WERI-Rb-1 (cell line): Measurements from ENCODE around the gene IRS2.

ENCODE experiments used
- DNase-seq: peaks from one replicate; pipeline ENCODE4 v3.0.0-alpha.2; 2020
- H3K27ac ChIP-seq: fragments of 250-450 bp; sonication (Bioruptor Pico); 2 replicates; pipeline ENCODE4 v1.5.1; 2020; ENCODE audit warnings: mild to moderate bottlenecking, moderate library complexity
- H3K27me3 ChIP-seq: fragments of 250-450 bp; sonication (Bioruptor Pico); 2 replicates; pipeline ENCODE4 v1.5.1; 2021; ENCODE audit warnings: mild to moderate bottlenecking, low read depth, moderate library complexity; ENCODE audit not compliant: insufficient read depth, severe bottlenecking
- H3K36me3 ChIP-seq: fragments of 250-450 bp; sonication (Bioruptor Pico); 2 replicates; pipeline ENCODE4 v1.5.1; 2020; ENCODE audit warnings: mild to moderate bottlenecking, moderate library complexity
- H3K4me3 ChIP-seq: 2 replicates; pipeline ENCODE4 v1.5.1; 2011; ENCODE audit warnings: low read depth, mild to moderate bottlenecking, control low read depth, low read length
- H3K9me3 ChIP-seq: fragments of 250-450 bp; sonication (Bioruptor Pico); 2 replicates; pipeline ENCODE4 v1.5.1; 2021; ENCODE audit warnings: mild to moderate bottlenecking, moderate library complexity; ENCODE audit not compliant: severe bottlenecking
- TF ChIP-seq, protein P1 (sequence below): IDR thresholded peaks from 2 replicates; pipeline ENCODE4 v1.5.1; 2011; ENCODE audit warnings: low read depth, mild to moderate bottlenecking, control low read depth, inconsistent platforms, low read length

IRS2 gene

DNA sequence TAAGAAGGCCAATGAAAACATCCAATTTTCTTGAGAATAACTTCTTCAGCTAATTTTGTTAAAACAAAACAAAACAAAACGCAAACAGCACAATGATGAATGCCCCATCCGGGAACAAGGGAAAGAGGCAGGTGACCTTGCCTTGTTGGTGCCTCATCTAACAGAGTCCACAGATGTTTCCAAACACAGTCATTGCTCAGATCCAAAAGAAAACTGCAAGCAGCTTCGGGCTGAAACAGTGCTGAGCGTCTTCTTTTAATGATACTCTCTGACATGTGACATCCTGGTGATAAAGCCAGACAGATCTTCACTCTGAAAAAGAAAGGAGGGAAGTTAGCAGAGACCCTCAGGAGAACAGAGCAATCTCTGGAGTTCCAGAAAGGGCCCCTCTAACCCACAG, 30.4 kb downstream of the IRS2 start:
- Histone ChIP-seq H3K27me3 (no peaks in the 10 kb centered on the region), H3K9me3 (no peaks in the 10 kb centered on the region), H3K36me3 (peaks cover 25% of the 10 kb centered on the region), H3K4me3 (no peak overlapping the region), H3K27ac (no peak overlapping the region)
- TF ChIP-seq, protein P1, sequence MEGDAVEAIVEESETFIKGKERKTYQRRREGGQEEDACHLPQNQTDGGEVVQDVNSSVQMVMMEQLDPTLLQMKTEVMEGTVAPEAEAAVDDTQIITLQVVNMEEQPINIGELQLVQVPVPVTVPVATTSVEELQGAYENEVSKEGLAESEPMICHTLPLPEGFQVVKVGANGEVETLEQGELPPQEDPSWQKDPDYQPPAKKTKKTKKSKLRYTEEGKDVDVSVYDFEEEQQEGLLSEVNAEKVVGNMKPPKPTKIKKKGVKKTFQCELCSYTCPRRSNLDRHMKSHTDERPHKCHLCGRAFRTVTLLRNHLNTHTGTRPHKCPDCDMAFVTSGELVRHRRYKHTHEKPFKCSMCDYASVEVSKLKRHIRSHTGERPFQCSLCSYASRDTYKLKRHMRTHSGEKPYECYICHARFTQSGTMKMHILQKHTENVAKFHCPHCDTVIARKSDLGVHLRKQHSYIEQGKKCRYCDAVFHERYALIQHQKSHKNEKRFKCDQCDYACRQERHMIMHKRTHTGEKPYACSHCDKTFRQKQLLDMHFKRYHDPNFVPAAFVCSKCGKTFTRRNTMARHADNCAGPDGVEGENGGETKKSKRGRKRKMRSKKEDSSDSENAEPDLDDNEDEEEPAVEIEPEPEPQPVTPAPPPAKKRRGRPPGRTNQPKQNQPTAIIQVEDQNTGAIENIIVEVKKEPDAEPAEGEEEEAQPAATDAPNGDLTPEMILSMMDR, result no peak
- no peak for DNase-seq

DNA sequence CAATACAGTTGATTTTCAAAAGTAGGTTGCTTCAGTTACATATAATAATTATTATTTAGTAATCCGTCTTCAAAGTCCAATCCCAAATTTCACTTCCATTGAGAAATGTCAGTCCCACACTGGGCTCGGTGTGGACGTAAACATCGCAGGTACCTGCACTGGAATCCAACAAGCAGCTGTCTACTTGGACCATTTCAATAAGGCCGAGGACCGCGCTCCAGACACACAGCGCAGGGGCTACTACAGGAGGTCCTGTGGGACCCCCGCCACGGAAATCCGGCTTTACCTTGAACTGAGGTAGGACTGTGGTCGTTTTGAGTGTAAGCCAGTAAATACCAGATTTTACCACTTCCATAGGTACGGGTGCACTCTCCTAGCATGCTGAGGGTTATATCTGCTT, 30.8 kb downstream of the IRS2 start:
- H3K4me3 ChIP-seq, result no peak overlapping the region

DNA sequence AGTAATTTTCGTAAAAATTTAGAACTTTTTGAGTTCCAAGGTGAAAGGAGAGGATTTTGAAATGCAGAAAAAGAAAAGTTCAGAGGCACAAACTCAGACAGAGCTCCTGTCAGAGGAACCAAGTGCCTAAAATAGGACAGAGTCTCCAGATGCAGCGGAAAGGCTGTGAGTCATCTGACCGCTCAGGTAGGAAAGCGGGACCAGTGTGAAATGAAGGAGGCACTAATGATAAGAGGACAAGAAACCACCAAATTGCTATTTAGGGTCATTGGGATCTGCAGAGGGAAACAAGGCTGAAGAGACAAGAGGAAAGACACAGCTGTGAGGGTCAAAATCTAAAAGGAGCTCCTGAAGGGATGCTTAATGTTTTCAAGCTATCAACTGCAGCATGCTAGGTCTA, 34.9 kb downstream of the IRS2 start:
- TF ChIP-seq, protein P1, result no peak
- no peak overlapping the region for H3K27ac ChIP-seq
- H3K27me3 ChIP-seq, result no peaks in the 10 kb centered on the region
- no peak overlapping the region for H3K4me3 ChIP-seq
- no peaks in the 10 kb centered on the region for H3K9me3 ChIP-seq
- H3K36me3 ChIP-seq, result peaks cover 22% of the 10 kb centered on the region
- no peak for DNase-seq

More for the DNA sequence above, 30.8 kb downstream of the IRS2 start:
- Histone ChIP-seq H3K27ac (no peak overlapping the region), H3K36me3 (peaks cover 25% of the 10 kb centered on the region), H3K9me3 (no peaks in the 10 kb centered on the region), H3K27me3 (no peaks in the 10 kb centered on the region)
- no peak for DNase-seq
- TF ChIP-seq, protein P1, result no peak

DNA sequence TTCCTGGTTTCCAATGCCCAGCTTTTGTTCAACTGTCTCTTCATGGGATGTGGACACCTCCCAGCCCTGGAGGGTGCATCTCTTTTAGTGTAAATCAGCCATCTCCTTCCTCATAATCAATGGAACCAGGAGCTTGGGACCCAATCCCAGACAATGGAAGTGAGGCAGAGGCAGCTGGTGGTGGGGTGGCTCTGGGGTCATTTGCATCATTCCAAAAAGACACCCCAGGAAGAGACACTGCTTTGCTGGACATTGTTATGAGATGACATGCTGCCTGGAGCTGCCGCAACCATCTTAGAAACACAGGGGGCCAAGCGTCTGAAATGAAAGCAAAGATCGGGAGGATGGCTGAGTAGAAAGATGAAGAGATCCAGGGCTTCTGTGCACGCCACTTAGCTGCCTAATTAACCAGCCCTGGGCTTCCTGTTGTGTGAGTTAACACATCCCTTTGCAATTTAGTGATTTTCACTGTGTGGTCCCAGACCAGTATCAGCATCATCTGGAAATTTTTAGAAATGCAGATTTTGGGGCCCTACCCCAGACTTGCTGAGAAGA, 36.1 kb downstream of the IRS2 start:
- TF ChIP-seq, protein P1, result no peak
- Histone ChIP-seq H3K9me3 (no peaks in the 10 kb centered on the region), H3K36me3 (peaks cover 11% of the 10 kb centered on the region), H3K27ac (no peak overlapping the region), H3K27me3 (no peaks in the 10 kb centered on the region), H3K4me3 (no peak overlapping the region)
- no peak for DNase-seq

DNA sequence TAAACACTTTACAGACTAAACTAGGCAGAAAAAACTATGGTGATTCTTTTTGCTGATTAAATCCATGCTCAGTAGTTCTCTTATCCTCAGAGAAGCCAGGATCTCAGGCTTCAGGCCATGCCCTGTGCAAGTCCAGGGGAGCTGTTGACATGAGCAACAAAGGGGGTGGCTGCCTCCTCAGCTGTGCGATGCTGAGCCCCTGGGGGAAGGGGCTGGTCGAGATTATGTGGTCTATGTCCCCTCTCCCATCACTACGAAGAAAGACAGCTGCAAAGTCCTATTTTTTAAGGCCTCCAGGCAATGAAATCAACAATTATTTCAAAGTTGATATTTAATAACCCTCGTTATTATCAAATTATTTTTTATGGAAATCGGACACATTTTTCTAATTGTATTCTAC, 37.0 kb downstream of the IRS2 start:
- no peaks in the 10 kb centered on the region for H3K27me3 ChIP-seq
- H3K36me3 ChIP-seq, result peaks cover 8% of the 10 kb centered on the region
- TF ChIP-seq, protein P1, result no peak
- no peaks in the 10 kb centered on the region for H3K9me3 ChIP-seq
- no peak overlapping the region for H3K27ac ChIP-seq
- no peak for DNase-seq
- no peak overlapping the region for H3K4me3 ChIP-seq

DNA sequence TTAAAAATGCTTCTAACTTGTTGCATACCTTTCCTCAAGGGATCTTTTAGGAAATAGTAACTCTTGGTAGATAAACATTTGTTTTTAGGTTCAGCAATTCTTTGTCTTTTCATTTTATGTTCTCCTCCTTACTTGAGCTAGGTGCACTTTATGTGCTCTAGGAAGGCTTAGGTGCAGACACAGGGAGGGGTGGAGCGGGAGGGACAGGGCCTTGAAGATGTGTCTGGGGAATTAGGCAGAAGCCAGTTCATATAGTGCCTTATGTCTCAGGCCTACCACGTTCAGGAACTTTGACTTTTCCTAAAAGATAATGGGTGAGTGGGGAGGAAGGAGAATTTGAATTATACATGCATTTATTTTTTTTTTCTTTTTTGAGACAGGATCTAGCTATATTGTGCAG, 37.7 kb downstream of the IRS2 start:
- Histone ChIP-seq H3K27me3 (no peaks in the 10 kb centered on the region), H3K36me3 (peaks cover 6% of the 10 kb centered on the region), H3K27ac (no peak overlapping the region), H3K4me3 (no peak overlapping the region), H3K9me3 (no peaks in the 10 kb centered on the region)
- DNase-seq, result no peak
- TF ChIP-seq, protein P1, result no peak
